SU-DHL-6 (cell line): ENCODE data around the gene GPR142.

ENCODE experiments used
- H2AFZ ChIP-seq: fragments of 200-600 bp; sonication (generic); 2 replicates; pipeline ENCODE4 v1.6.1; 2014; ENCODE audit warnings: low read depth, mild to moderate bottlenecking, moderate library complexity, mixed read lengths, antibody characterized with exemption, low read length; ENCODE audit not compliant: severe bottlenecking
- H3F3A ChIP-seq: fragments of 200-600 bp; shearing (Covaris generic); 2 replicates; pipeline ENCODE4 v1.6.0; 2016; ENCODE audit warnings: antibody characterized with exemption, mild to moderate bottlenecking; ENCODE audit not compliant: insufficient read depth
- H3K27ac ChIP-seq: fragments of 200-600 bp; sonication (generic); 2 replicates; pipeline ENCODE4 v1.5.1; 2016; ENCODE audit warnings: low read depth, mild to moderate bottlenecking, low read length, moderate library complexity, mixed read lengths
- H3K27me3 ChIP-seq: fragments of 200-600 bp; sonication (generic), shearing (Covaris generic); 2 replicates; pipeline ENCODE4 v1.6.0; 2014; ENCODE audit warnings: mild to moderate bottlenecking, low read length
- H3K36me3 ChIP-seq: fragments of 200-600 bp; sonication (generic); 2 replicates; pipeline ENCODE4 v1.6.1; 2014; ENCODE audit warnings: mild to moderate bottlenecking, low read length, mixed read lengths
- H3K4me2 ChIP-seq: fragments of 300-600, 200-600 bp; shearing (Covaris generic), sonication (generic); 2 replicates; pipeline ENCODE4 v1.6.0; 2014; ENCODE audit warnings: low read length, low read depth, mild to moderate bottlenecking; ENCODE audit not compliant: poor library complexity, severe bottlenecking
- H3K4me3 ChIP-seq: fragments of 200-600 bp; sonication (generic); 2 replicates; pipeline ENCODE4 v1.5.1; 2014; ENCODE audit warnings: antibody characterized with exemption, low read length, mild to moderate bottlenecking, mixed read lengths; ENCODE audit not compliant: insufficient read depth, poor library complexity, severe bottlenecking
- H3K79me2 ChIP-seq: fragments of 200-600 bp; sonication (generic); 2 replicates; pipeline ENCODE4 v1.6.1; 2014; ENCODE audit warnings: mild to moderate bottlenecking, low read length, moderate library complexity; ENCODE audit not compliant: insufficient read depth
- H3K9ac ChIP-seq: fragments of 200-600 bp; sonication (generic); 2 replicates; pipeline ENCODE4 v1.7.0; 2014; ENCODE audit warnings: mild to moderate bottlenecking, low read length
- H3K9me2 ChIP-seq: fragments of 200-600 bp; sonication (generic); replicated peaks from 2 replicates; pipeline ENCODE4 v1.6.1; 2014; ENCODE audit warnings: low read length; ENCODE audit not compliant: insufficient read depth
- H3K9me3 ChIP-seq: fragments of 200-600 bp; sonication (generic); 2 replicates; pipeline ENCODE4 v1.6.1; 2014; ENCODE audit warnings: low read length, mixed read lengths; ENCODE audit not compliant: insufficient read depth
- H4K20me1 ChIP-seq: fragments of 200-600 bp; sonication (generic); 2 replicates; pipeline ENCODE4 v1.6.1; 2014; ENCODE audit warnings: low read depth, mild to moderate bottlenecking, antibody characterized with exemption, low read length, moderate library complexity, mixed read lengths
- EZH2phosphoT487 ChIP-seq: fragments of 200-600 bp; sonication (generic), shearing (Covaris generic); conservative IDR thresholded peaks from 2 replicates; pipeline ENCODE4 v1.6.1; 2018; ENCODE audit warnings: mild to moderate bottlenecking, antibody characterized with exemption, low read length, moderate library complexity, mixed read lengths
- TF ChIP-seq, protein P1 (sequence below): fragments of 200-600 bp; sonication (generic); IDR thresholded peaks from one replicate; pipeline ENCODE4 v1.5.1; 2017; ENCODE audit warnings: antibody characterized with exemption, mild to moderate bottlenecking, low read length, moderate library complexity; ENCODE audit not compliant: insufficient read depth, poor library complexity, severe bottlenecking

The GPR142 gene

DNA sequence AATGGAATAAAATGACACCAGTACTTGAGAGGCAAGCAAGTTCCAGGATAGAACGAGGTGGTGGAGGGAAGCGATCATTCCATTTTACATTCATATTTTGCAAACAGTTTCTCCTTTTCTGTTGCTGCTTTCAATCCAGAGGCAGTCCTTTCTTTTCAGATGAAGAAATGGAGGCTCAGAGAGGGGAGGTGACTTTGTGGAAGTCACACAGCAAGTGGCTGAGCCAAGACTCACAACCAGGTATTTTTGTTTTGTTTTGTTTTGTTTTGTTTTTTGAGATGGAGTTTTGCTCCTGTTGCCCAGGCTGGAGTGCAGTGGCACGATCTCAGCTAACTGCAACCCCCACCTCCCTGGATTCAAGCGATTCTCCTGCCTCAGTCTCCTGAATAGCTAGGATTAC is 29.3 kb downstream of the GPR142 start:
- no peak overlapping the region for H3K27ac ChIP-seq
- H3K4me3 ChIP-seq: no peak overlapping the region
- no peaks in the 10 kb centered on the region for H3F3A ChIP-seq
- no peaks in the 10 kb centered on the region for H3K9me3 ChIP-seq
- H3K36me3 ChIP-seq: no peaks in the 10 kb centered on the region
- no peaks in the 10 kb centered on the region for H3K9me2 ChIP-seq
- H2AFZ ChIP-seq: no peak overlapping the region
- H4K20me1 ChIP-seq: no peaks in the 10 kb centered on the region
- H3K4me2 ChIP-seq: no peak overlapping the region
- H3K9ac ChIP-seq: no peak overlapping the region
- H3K79me2 ChIP-seq: no peaks in the 10 kb centered on the region
- TF ChIP-seq, protein P1, sequence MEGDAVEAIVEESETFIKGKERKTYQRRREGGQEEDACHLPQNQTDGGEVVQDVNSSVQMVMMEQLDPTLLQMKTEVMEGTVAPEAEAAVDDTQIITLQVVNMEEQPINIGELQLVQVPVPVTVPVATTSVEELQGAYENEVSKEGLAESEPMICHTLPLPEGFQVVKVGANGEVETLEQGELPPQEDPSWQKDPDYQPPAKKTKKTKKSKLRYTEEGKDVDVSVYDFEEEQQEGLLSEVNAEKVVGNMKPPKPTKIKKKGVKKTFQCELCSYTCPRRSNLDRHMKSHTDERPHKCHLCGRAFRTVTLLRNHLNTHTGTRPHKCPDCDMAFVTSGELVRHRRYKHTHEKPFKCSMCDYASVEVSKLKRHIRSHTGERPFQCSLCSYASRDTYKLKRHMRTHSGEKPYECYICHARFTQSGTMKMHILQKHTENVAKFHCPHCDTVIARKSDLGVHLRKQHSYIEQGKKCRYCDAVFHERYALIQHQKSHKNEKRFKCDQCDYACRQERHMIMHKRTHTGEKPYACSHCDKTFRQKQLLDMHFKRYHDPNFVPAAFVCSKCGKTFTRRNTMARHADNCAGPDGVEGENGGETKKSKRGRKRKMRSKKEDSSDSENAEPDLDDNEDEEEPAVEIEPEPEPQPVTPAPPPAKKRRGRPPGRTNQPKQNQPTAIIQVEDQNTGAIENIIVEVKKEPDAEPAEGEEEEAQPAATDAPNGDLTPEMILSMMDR: no peak
- no peak for TF ChIP-seq EZH2phosphoT487
- H3K27me3 ChIP-seq: no peaks in the 10 kb centered on the region

DNA sequence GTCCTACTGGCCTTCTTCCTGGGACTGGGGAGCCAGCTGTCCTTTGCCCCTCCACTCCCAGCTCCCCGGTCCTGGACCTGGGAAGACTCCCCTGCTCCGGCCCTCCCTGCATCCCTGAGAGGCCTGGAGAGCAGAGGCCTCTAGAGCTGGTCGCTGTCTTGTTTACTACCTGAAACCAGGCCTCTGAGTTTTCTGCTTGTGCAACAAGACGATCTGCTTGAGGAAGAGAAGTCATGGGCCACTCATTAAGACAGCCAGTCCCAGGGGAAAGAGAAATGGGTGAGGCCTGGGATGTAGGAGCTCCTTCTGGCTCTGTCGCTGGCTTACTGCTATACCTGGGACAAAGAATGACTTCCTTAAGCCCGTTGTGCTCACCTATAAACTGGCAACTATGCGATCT is 34.7 kb downstream of the GPR142 start:
- H3K4me3 ChIP-seq: no peak overlapping the region
- H2AFZ ChIP-seq: no peak overlapping the region
- no peaks in the 10 kb centered on the region for H3K9me2 ChIP-seq
- no peaks in the 10 kb centered on the region for H3F3A ChIP-seq
- H3K27ac ChIP-seq: no peak overlapping the region
- no peak overlapping the region for H3K9ac ChIP-seq
- H3K27me3 ChIP-seq: no peaks in the 10 kb centered on the region
- no peaks in the 10 kb centered on the region for H3K36me3 ChIP-seq
- TF ChIP-seq, protein P1: no peak
- no peak for TF ChIP-seq EZH2phosphoT487
- no peaks in the 10 kb centered on the region for H3K9me3 ChIP-seq
- H4K20me1 ChIP-seq: no peaks in the 10 kb centered on the region
- H3K4me2 ChIP-seq: no peak overlapping the region
- H3K79me2 ChIP-seq: no peaks in the 10 kb centered on the region

GRCh38 chr17:74403512-74404137 is 36.3 kb downstream of the GPR142 start:
- Histone ChIP-seq H3K36me3 (no peaks in the 10 kb centered on the region), H3K27me3 (no peaks in the 10 kb centered on the region), H2AFZ (no peak overlapping the region), H3K9ac (no peak overlapping the region), H3K27ac (no peak overlapping the region), H3K4me3 (no peak overlapping the region), H3K9me3 (no peaks in the 10 kb centered on the region), H4K20me1 (no peaks in the 10 kb centered on the region), H3K79me2 (no peaks in the 10 kb centered on the region), H3K9me2 (no peaks in the 10 kb centered on the region), H3F3A (no peaks in the 10 kb centered on the region), H3K4me2 (no peak overlapping the region)
- TF ChIP-seq, protein P1: no peak
- TF ChIP-seq EZH2phosphoT487: no peak
